ENCODE results near the gene DHX32.

DNA sequence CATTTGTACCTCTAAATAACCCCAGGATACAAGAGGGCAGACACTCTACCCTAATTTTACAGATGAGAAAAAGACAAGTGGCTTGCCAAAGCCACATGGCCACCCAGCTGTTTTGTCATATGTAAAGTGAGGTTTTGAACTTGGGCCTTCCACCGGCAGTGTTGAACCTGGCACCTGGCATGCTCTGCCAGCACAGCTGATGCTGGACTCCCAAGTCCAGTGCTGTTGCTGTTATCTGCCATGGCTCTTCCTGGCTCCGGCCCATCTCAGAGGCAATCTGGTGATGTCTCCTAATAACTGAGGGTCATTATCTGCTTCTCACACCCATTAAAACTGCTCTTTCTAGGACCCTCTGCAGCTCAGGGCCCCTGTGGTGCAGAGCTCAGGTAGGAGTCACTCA lies 32.7 kb downstream of the DHX32 start:
- TF ChIP-seq, protein P1, sequence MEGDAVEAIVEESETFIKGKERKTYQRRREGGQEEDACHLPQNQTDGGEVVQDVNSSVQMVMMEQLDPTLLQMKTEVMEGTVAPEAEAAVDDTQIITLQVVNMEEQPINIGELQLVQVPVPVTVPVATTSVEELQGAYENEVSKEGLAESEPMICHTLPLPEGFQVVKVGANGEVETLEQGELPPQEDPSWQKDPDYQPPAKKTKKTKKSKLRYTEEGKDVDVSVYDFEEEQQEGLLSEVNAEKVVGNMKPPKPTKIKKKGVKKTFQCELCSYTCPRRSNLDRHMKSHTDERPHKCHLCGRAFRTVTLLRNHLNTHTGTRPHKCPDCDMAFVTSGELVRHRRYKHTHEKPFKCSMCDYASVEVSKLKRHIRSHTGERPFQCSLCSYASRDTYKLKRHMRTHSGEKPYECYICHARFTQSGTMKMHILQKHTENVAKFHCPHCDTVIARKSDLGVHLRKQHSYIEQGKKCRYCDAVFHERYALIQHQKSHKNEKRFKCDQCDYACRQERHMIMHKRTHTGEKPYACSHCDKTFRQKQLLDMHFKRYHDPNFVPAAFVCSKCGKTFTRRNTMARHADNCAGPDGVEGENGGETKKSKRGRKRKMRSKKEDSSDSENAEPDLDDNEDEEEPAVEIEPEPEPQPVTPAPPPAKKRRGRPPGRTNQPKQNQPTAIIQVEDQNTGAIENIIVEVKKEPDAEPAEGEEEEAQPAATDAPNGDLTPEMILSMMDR (conservative IDR thresholded peaks at IDR 0.05; ENCODE audit: low read depth, low read length): no peak
- TF ChIP-seq CHD1 (IDR thresholded peaks at IDR 0.05; ENCODE audit: low read depth, low read length) (no peak), CEBPB (IDR thresholded peaks at IDR 0.05; ENCODE audit: low read depth, low read length) (no peak), RAD21 (IDR thresholded peaks at IDR 0.05; ENCODE audit: low read length) (no peak), POLR2A (IDR thresholded peaks at IDR 0.05; ENCODE audit: low read depth, low read length) (no peak), BHLHE40 (IDR thresholded peaks at IDR 0.05; ENCODE audit: low read depth, low read length) (no peak), SMC3 (IDR thresholded peaks at IDR 0.05; ENCODE audit: low read depth, low read length) (no peak)
- TF ChIP-seq, protein P2, sequence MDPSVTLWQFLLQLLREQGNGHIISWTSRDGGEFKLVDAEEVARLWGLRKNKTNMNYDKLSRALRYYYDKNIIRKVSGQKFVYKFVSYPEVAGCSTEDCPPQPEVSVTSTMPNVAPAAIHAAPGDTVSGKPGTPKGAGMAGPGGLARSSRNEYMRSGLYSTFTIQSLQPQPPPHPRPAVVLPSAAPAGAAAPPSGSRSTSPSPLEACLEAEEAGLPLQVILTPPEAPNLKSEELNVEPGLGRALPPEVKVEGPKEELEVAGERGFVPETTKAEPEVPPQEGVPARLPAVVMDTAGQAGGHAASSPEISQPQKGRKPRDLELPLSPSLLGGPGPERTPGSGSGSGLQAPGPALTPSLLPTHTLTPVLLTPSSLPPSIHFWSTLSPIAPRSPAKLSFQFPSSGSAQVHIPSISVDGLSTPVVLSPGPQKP (IDR thresholded peaks at IDR 0.05; ENCODE audit: borderline replicate concordance, low read depth, low read length): no peak
- TF ChIP-seq, protein P3, sequence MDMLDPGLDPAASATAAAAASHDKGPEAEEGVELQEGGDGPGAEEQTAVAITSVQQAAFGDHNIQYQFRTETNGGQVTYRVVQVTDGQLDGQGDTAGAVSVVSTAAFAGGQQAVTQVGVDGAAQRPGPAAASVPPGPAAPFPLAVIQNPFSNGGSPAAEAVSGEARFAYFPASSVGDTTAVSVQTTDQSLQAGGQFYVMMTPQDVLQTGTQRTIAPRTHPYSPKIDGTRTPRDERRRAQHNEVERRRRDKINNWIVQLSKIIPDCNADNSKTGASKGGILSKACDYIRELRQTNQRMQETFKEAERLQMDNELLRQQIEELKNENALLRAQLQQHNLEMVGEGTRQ (IDR thresholded peaks at IDR 0.05; ENCODE audit: low read depth, low read length): no peak

Measured in IMR-90 (cell line).